Esophagus mucosa (tissue), 1 donor: Measurements from ENCODE around the gene PKD1L1. TPM values are rescaled to one million over a fixed set of nuclear protein-coding genes. Genes with fewer than 3 reads are reported as not detected.
"Not testable (repeated sequence)": the region's sequence is repeated elsewhere in the genome, so short reads cannot be mapped to it uniquely, and the experiment has no call there.

Experiments
- ATAC-seq: fragments of 200-7000 bp; cut with Tn5 transposase; one replicate; pipeline ENCODE4 v1.9.1; 2020
- total RNA-seq: library from RNA; stranded (reverse); gene quantifications from one replicate; pipeline ENCODE4 v1.2.4, GENCODE V29; 2023
- donor health status: DM: yes; HTN: yes; CAD: no.

Gene PKD1L1
- total RNA-seq, 1 donor from 2014 or later = 0.36 TPM

GRCh38 chr7:47818796-47819606, 129.3 kb downstream of the PKD1L1 start:
- ATAC-seq = peak; percentile 67

DNA sequence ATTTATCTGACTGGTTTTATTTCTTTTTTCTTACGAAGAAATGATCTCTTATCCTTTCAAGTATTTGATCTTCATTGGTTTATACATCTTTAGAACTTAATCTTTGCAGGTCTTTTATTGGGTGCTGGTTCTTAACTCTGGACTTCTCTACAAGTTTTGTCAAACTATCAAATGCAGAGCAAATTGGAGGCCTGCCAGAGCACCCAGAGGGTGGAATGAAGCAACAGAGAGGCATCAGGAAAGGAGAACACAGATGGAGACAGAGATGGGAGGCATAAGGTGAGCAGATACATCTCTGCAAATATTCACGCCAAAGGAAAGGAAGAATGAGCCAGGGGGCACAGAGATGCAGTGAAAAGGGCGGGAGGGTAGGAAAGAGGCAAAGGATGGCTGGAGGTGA, 130.3 kb downstream of the PKD1L1 start:
- ATAC-seq = no peak

- no peak for ATAC-seq
Observed at GRCh38 chr7:47816647-47817046, 131.6 kb downstream of the PKD1L1 start.

- no peak for ATAC-seq
Observed at GRCh38 chr7:47815867-47816266, 132.4 kb downstream of the PKD1L1 start.

DNA sequence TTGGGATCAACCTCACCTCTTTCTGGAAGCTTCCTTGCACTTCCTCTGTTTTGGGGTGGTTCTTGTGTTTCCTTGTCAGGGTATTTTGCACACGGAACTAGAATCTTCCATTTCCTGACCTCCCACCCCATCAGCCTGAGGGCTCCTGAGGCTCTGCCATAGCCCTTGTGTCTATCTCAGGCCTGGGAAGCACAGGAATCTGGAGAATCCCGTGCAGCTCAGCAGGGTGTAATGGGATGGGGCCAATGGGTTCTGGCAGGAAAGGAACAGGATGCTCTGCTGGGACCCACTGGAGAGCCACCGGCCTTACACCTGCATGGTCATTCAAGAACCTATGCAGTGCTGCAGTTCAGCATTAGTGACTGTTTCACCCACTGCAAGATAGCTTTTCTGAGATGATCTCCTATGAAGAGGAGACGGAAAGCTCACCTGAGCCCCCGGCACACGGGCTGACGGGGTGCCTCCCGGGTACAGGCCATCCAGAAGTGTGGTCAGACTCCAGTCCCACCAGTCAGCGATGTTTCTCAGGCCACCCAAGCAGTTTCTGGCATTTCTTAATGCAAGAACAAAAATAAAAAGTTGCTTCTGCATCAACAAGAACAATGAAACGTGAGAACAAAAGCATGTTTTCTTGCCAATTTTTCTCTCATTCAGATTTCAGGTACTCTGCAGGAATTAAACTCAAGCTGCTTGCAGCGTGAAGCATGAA, 133.2 kb downstream of the PKD1L1 start:
- ATAC-seq = no peak

DNA sequence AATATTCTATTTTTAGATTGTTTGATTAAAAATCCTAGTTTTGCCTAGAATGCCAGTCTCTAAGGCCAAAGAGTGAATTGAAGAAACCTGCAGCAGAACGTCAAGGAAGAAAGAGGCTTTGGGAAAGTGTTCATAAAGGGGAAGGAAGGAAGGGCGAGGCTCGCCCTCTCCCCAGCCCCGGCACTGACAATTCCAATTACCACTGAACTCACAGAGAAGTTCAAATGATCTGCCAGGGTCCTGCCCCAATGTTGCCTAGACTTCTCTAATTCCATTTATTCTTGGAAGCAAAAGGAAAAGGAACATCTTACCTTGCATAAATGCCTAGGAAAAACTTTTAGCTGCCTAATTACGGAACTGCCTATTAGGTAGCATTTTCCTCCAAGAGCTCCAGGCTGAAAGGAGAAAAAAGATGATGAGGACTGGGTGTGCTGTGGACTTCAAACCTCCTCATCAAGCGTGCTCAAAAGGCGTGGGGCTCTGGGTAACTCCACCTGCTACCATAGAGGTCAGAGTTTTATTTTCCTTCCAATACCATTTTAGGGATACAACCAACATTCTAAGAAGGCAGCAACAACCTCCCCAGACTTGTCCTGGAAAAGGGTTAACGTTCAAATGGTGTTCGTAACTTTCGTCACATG, 134.5 kb downstream of the PKD1L1 start:
- no peak for ATAC-seq

DNA sequence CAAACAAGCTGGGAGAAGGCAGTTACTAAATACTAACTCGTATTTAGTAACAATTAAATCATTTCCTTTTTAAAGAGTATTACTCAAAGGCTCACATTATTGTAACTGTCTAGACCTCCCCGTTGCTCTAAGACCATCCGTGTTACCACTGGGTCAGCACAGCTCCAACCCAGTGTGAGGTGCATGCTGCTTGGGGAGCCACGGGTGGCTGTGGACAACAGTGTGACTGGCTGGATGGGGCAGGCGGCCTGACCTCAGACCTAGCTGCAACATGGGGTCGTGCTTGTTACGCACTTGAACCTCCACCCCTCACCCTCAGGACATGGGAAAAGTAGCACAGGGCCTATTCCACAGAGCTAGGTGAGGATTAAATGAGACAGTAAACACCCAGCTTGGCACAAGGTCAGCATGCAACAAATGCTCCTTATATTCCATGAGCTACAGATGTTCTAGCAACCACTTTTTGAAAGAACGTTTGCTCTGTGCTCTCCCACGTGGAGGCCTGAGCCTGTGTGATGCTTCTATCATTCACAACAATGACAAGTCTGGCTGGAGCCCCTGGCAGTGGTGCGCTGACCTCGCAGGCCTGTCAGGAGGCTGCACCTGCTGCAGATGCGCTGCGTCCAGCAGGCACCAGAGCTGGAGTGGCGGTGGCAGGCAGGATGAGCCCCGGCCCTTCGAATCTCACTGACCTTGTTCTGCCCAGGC, 135.7 kb downstream of the PKD1L1 start:
- ATAC-seq = no peak

GRCh38 chr7:47811632-47812380, 136.5 kb downstream of the PKD1L1 start:
- no peak for ATAC-seq

- no peak for ATAC-seq
Observed at GRCh38 chr7:47809387-47809786, 138.9 kb downstream of the PKD1L1 start.

GRCh38 chr7:47808321-47808720, 139.9 kb downstream of the PKD1L1 start:
- ATAC-seq = no peak

GRCh38 chr7:47807756-47808155, 140.5 kb downstream of the PKD1L1 start:
- ATAC-seq = no peak

- no peak for ATAC-seq
Observed at GRCh38 chr7:47807126-47807525, 141.1 kb downstream of the PKD1L1 start.

- peak; percentile 10 for ATAC-seq
Observed at GRCh38 chr7:47806701-47807103, 141.6 kb downstream of the PKD1L1 start.

DNA sequence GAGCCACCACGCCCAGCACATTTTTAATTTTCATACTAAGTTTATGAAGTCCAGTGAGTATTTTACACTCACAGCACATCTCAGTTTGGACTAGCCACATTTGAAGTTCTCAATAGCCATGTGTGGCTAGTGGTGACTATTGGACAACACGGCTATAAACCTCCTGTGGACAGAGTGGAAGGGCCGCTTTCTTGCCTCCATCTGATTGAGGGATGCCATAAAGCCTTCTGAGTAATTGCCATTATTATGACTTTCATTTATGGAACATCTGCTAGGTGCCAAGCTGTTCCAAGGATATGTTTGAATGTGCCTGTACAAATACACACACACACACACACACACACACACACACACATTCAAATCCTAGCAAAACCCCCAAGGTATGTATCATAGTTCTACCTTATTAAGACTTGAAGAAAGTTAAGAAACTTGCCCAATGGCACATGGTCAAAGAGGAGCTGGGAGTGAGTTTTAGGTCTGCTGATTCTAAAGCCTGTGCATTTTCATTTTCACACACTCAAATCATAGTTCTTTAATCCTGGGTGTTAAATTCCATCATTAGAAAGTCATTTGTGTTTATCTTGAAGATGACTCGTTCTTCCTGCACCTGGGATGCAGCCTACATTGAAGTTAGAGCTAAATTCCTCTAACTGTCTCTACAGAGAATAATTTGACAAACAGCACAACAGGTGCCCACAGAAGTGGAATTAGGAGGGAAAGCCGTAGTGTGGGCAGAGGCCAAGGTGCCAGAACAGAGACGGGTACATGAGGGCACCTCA, 143.3 kb downstream of the PKD1L1 start:
- ATAC-seq = no peak

GRCh38 chr7:47803846-47804245, 144.4 kb downstream of the PKD1L1 start:
- ATAC-seq = no peak

GRCh38 chr7:47803025-47803424, 145.2 kb downstream of the PKD1L1 start:
- no peak for ATAC-seq

DNA sequence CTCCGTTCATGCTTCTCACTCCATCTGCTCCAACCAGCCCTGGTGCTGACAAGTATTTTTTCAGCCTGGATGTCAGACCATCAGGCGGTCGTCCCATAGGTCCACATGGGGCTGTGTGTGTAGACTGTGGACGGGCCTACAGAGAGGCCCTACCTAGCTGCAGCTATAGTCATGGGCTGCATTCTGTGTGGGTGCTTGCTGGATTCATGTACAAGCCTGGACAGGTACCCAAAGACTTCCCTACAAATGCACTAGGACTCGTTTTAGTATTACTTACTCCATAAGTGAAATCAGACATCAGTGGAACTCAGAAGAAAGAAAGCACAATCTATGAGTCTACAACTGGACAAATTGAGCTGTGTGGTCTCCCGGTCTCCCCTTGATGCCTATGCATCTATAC, 146.8 kb downstream of the PKD1L1 start:
- peak; percentile 64 for ATAC-seq

DNA sequence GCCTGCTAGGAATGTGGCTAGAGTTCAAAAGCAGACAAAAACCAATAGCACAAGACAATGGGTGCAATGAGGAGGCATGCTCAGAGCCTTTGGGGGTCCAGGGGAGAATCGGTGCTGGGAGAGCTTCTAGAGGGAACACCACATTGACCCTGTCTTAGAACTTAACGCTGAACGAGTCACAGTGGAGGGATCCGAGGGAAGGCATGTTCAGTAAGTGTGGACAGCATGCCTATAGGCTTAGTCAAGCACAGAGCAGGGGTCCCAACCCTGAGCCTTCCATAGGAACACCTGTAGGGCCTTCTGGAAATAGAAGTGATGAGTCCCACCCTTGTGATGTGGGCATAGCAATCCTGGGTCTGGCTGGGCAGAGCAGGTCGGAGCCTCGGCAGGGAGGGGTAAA, 148.7 kb downstream of the PKD1L1 start:
- ATAC-seq = no peak

DNA sequence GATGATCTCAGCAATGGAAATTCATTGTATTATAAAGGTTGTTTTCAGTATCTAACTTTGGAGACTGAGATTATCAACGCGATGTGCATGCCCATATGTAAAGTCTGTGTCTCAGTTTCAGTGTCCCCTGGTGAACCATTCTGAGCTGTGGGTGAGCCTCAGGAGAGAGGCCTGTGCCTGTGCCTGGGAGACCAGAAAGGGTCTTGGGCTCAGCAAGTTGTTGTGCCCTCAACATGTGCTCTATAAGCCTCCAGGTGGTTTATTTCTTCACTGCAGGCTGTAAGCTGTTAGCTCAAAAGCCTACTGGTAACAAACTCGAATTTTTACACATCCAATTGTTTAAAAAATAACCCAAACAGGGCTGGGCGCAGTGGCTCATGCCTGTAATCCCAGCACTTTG, 151.9 kb downstream of the PKD1L1 start:
- ATAC-seq = no peak

GRCh38 chr7:47795631-47796030, 152.6 kb downstream of the PKD1L1 start:
- ATAC-seq = no peak

DNA sequence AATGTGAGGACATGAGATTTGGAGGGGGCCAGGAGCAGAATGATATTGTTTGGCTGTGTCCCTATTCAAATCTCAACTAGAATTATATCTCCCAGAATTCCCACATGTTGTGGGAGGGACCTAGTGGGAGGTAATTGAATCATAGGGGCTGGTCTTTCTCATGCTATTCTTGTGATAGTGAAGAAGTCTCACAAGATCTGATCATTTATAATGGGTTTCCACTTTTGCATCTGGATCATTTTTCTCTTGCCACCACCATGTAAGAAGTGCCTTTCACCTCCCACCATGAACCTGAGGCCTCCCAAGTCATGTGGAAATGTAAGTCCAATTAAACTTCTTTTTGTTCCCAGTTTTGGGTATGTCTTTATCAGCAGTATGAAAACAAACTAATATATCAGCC, 153.1 kb downstream of the PKD1L1 start:
- not testable (repeated sequence) for ATAC-seq
